ENCODE results near the gene CCDC182.

DNA sequence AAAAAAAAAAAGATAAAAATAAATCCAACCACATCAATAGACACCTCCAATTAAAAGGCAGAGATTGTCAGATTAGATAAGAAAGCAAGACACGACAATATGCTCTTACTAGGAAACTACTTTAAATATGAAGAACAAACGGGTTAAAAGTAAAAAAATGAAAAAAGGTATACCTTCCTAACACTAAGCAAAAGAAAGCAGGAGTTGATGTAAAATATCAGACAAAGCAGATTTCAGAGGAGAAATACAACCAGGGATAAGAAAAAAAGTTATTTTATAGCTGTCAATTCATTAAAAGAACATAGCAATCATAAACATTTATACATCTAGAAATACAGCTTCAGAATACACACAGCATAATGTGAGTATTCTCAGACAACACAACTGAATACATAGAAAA lies 49.7 kb upstream of the CCDC182 start:
- TF ChIP-seq CTCF (IDR thresholded peaks at IDR 0.05) (no peak), POLR2A (IDR thresholded peaks at IDR 0.05) (no peak)

Measured in stomach (tissue), 4 donors.